Activated CD4-positive, alpha-beta T cell treated with anti-CD3 and anti-CD28 coated beads for 48 hours (primary cell): ENCODE measurements around the gene PDHB.

Source experiments
- DNase-seq: peaks from one replicate; pipeline ENCODE4 v3.0.0-alpha.2; 2020

The PDHB gene

GRCh38 chr3:58394339-58394738 is 39.3 kb downstream of the PDHB start:
- no peak for DNase-seq

- no peak for DNase-seq
These were observed 41.5 kb downstream of the PDHB start for GRCh38 chr3:58392181-58392580.

- no peak for DNase-seq
These were observed 42.3 kb downstream of the PDHB start for GRCh38 chr3:58391156-58391865.

GRCh38 chr3:58388550-58389091 is 45.0 kb downstream of the PDHB start:
- DNase-seq: no peak

- DNase-seq: no peak
These were observed 45.7 kb downstream of the PDHB start for GRCh38 chr3:58387650-58388546.

GRCh38 chr3:58386626-58387365 is 46.8 kb downstream of the PDHB start:
- DNase-seq: no peak

- DNase-seq: no peak
These were observed 49.1 kb downstream of the PDHB start for GRCh38 chr3:58384381-58385090.

GRCh38 chr3:58383904-58384303 is 49.7 kb downstream of the PDHB start:
- DNase-seq: no peak

- DNase-seq: no peak
These were observed 50.2 kb downstream of the PDHB start for GRCh38 chr3:58383476-58383875.

- no peak for DNase-seq
These were observed 54.1 kb downstream of the PDHB start for GRCh38 chr3:58379351-58380073.

GRCh38 chr3:58377750-58378149 is 55.9 kb downstream of the PDHB start:
- no peak for DNase-seq
